Renal pelvis (tissue), 4 donors: ENCODE measurements around the gene SCYL1. TPM values are rescaled to one million over a fixed set of nuclear protein-coding genes. Genes with fewer than 3 reads are reported as not detected.

ENCODE experiments used
- DNase-seq: peaks from one replicate; pipeline ENCODE4 v3.0.0-alpha.2; 2013
- polyA plus RNA-seq, 3 donors: library from polyadenylated mRNA; unstranded; fragments of 120-200 nt; gene quantifications; one replicate each; pipeline ENCODE4 v1.2.1, GENCODE V29; 2013; ENCODE audit not compliant: insufficient read length in 3 of 3

SCYL1 gene
- polyA plus RNA-seq, 3 donors: 77.3 to 92.5 (median 81.5) TPM

GRCh38 chr11:65529475-65530156, 4.7 kb downstream of the SCYL1 start:
- no peak for DNase-seq

- DNase-seq: no peak
These were observed 5.2 kb downstream of the SCYL1 start for GRCh38 chr11:65530157-65530496.

GRCh38 chr11:65532388-65533064, 7.6 kb downstream of the SCYL1 start:
- DNase-seq: no peak

GRCh38 chr11:65535102-65535501, 10.2 kb downstream of the SCYL1 start:
- DNase-seq: no peak

GRCh38 chr11:65536412-65537295, 11.8 kb downstream of the SCYL1 start:
- DNase-seq: no peak

GRCh38 chr11:65537296-65537597, 12.4 kb downstream of the SCYL1 start:
- DNase-seq: no peak

- no peak for DNase-seq
These were observed 12.8 kb downstream of the SCYL1 start for GRCh38 chr11:65537620-65538231.

- DNase-seq: no peak
These were observed 13.5 kb downstream of the SCYL1 start for GRCh38 chr11:65538232-65538914.

GRCh38 chr11:65538915-65539743, 14.2 kb downstream of the SCYL1 start:
- no peak for DNase-seq

GRCh38 chr11:65539744-65540289, 14.9 kb downstream of the SCYL1 start:
- no peak for DNase-seq

GRCh38 chr11:65540290-65541092, 15.6 kb downstream of the SCYL1 start:
- peak; percentile 83 for DNase-seq

GRCh38 chr11:65541093-65541982, 16.5 kb downstream of the SCYL1 start:
- no peak for DNase-seq

- no peak for DNase-seq
These were observed 18.0 kb downstream of the SCYL1 start for GRCh38 chr11:65542738-65543390.

- no peak for DNase-seq
These were observed 21.0 kb downstream of the SCYL1 start for GRCh38 chr11:65545853-65546216.

GRCh38 chr11:65546217-65546958, 21.5 kb downstream of the SCYL1 start:
- peak; percentile 75 for DNase-seq

- no peak for DNase-seq
These were observed 22.7 kb downstream of the SCYL1 start for GRCh38 chr11:65547446-65548125.

- no peak for DNase-seq
These were observed 23.5 kb downstream of the SCYL1 start for GRCh38 chr11:65548395-65548794.
